Measurements from ENCODE around the gene TTC28.

- TF ChIP-seq POLR2A (IDR thresholded peaks at IDR 0.05) (no peak), CTCF (IDR thresholded peaks at IDR 0.05) (no peak), POLR2AphosphoS5 (IDR thresholded peaks at IDR 0.05) (no peak)
These were observed 432.5 kb downstream of the TTC28 start for GRCh38 chr22:28247136-28247535.

Measured in gastroesophageal sphincter (tissue), 3 donors.